ENCODE results near the gene SCFD2.

Gene SCFD2

GRCh38 chr4:52982255-52982945 lies 383.5 kb downstream of the SCFD2 start:
- Mint-ChIP-seq H3K27ac (no peak overlapping the region), H3K4me1 (peaks cover 69% of the 10 kb centered on the region), H3K4me3 (no peak overlapping the region), H3K9me3 (peaks cover 5% of the 10 kb centered on the region), H3K36me3 (ENCODE audit: low read depth) (no peaks in the 10 kb centered on the region), H3K27me3 (ENCODE audit: low read depth, poor library complexity) (no peaks in the 10 kb centered on the region)
- peak; percentile 78 for TF ChIP-seq CTCF (IDR thresholded peaks at IDR 0.05)
- DNase-seq = peak; percentile 8

DNA sequence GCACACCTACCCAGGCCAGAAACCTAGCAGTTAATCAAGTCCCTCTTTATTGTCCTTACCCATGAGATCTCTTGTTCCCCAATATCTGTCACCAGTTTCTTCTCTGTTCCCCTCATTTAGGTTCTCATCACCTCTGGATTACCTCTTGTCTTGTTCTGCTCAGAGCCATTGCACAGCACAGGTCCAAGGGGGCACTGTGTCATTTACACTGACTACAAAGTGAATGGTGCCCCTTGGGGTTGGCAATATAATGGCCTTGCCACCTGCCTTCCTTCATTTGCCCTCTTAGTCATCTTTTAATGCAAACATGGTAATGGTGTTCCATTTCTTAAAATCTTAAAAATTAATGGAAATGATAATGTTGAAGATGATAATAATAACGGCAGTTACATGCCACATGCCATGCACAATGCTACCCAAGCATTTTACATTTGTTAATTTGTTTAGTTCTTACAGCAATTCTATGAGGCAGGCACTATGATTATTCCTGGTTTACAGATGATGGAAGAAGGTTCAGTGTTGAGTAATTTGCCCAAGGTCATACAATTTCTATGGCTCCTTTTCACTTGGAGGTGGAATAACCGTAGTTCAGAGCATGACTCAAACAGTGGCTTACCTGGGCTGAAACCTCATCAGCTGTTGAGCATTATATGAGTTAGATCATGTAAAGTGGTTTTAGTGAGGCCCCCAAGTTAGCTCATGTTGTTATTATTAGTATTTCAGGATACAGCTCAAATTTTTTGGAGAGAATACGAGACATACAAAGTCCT lies 385.9 kb downstream of the SCFD2 start:
- Mint-ChIP-seq H3K4me1 (peaks cover 72% of the 10 kb centered on the region), H3K9me3 (peaks cover 3% of the 10 kb centered on the region), H3K36me3 (ENCODE audit: low read depth) (no peaks in the 10 kb centered on the region), H3K27me3 (ENCODE audit: low read depth, poor library complexity) (no peaks in the 10 kb centered on the region), H3K4me3 (no peak overlapping the region), H3K27ac (no peak overlapping the region)
- TF ChIP-seq CTCF (IDR thresholded peaks at IDR 0.05) = no peak
- DNase-seq = no peak

DNA sequence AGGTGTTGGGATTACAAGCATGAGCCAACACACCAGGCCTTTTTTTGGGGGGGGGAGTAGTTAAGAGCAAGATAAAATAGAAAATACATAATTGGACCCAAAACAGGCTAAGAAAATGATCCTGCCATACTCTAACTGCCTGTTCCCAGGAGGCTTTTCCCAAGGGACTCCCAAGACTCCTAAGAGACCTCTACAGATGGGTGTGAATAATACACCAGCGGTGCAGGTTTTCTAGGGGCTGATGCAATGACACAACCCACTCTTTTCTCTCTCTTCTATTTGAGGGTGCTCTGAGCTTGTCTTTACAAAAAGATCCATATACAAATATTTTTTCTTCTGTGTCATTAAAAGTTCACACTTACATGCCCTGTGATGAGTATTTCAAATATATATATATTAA lies 386.8 kb downstream of the SCFD2 start:
- Mint-ChIP-seq H3K27me3 (ENCODE audit: low read depth, poor library complexity) (no peaks in the 10 kb centered on the region), H3K36me3 (ENCODE audit: low read depth) (no peaks in the 10 kb centered on the region), H3K4me1 (peaks cover 62% of the 10 kb centered on the region), H3K4me3 (no peak overlapping the region), H3K9me3 (peaks cover 4% of the 10 kb centered on the region), H3K27ac (no peak overlapping the region)
- DNase-seq = no peak
- no peak for TF ChIP-seq CTCF (IDR thresholded peaks at IDR 0.05)

DNA sequence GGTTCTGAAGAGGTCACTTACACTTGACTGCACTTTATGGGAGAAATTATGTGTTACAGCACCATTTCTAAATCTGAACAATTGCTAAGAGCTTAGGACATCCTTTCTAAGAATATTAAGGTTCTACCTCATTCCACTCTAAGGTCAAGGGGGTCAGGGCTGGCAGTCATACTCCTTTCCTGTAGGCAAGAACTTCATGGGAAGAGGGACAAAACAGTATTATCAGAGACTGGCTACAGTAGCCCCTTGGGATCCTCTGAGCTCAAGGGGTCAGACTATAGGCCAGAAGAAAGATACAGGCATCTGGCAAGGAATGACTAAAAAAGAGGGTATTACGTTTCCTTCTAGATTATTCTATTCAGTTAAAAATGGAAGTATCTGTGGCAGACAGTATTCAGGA lies 388.6 kb downstream of the SCFD2 start:
- peaks cover 11% of the 10 kb centered on the region for H3K36me3 Mint-ChIP-seq (ENCODE audit: low read depth)
- H3K4me1 Mint-ChIP-seq = peaks cover 51% of the 10 kb centered on the region
- peak overlapping the region; percentile 5 for H3K27ac Mint-ChIP-seq
- H3K4me3 Mint-ChIP-seq = no peak overlapping the region
- TF ChIP-seq CTCF (IDR thresholded peaks at IDR 0.05) = no peak
- H3K9me3 Mint-ChIP-seq = peaks cover 20% of the 10 kb centered on the region
- H3K27me3 Mint-ChIP-seq (ENCODE audit: low read depth, poor library complexity) = no peaks in the 10 kb centered on the region
- DNase-seq = peak; percentile 8

DNA sequence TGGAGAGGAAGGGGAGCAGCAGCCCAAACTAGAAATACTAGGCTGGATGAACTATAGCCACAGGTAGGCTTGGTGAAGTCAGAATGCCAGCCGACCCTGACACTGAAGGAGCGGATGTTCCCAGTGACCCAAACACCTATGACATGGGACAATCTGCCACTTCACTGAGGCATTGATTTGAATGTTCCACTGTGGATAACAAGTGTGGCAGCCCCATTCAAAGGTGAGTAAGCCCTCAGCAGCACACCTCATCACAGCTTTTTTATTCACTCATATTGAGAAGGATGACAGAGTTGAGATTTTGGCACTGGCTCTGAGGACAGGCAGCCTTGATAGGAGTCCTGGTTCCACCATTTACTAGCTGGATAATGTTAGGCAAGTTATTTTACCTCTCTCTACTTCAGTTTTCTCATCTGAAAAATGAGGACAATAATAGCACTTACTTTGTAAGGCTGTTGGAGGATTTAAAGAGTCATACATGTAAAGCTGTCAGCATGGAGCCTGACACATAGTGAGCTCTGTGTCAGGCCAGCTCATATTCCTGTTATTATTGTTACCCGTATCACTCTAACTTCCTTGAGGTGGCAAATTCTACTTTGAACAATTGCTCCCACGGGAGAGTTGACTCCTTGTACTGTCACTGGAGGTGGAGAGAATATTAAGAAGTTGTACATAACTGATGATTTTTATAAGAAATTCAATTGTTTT lies 389.2 kb downstream of the SCFD2 start:
- TF ChIP-seq CTCF (IDR thresholded peaks at IDR 0.05) = no peak
- peaks cover 16% of the 10 kb centered on the region for H3K36me3 Mint-ChIP-seq (ENCODE audit: low read depth)
- peaks cover 25% of the 10 kb centered on the region for H3K9me3 Mint-ChIP-seq
- no peaks in the 10 kb centered on the region for H3K27me3 Mint-ChIP-seq (ENCODE audit: low read depth, poor library complexity)
- peaks cover 45% of the 10 kb centered on the region for H3K4me1 Mint-ChIP-seq
- H3K4me3 Mint-ChIP-seq = no peak overlapping the region
- no peak for DNase-seq
- no peak overlapping the region for H3K27ac Mint-ChIP-seq

All from nephron progenitor cell (in vitro differentiated cells).